Fibroblast of lung (primary cell): ENCODE measurements around the gene MEGF6.

Source experiments
- CTCF ChIP-seq, 2 donors: IDR thresholded peaks in 1 of 2; conservative IDR thresholded peaks in 1 of 2; 1 replicate in 1 of 2; 2 replicates in 1 of 2; pipeline ENCODE4 v1.5.1; 2011 to 2012; ENCODE audit warnings: low read length in 2 of 2, control low read depth in 1 of 2, inconsistent platforms in 1 of 2, low read depth in 1 of 2, mild to moderate bottlenecking in 1 of 2
- EZH2 ChIP-seq: IDR thresholded peaks from 2 replicates; pipeline ENCODE4 v1.5.1; 2012; ENCODE audit warnings: low read length, control low read depth, mild to moderate bottlenecking; ENCODE audit errors: missing control alignments

GRCh38 chr1:3601743-3602142, 9.6 kb downstream of the MEGF6 start:
- no peak for TF ChIP-seq EZH2
- TF ChIP-seq CTCF (conservative IDR thresholded peaks at IDR 0.05 in 1 of 2, IDR thresholded peaks at IDR 0.05 in 1 of 2; ENCODE audit: low read depth in 1 of 2, low read length in 2 of 2): no peak
